IPS-18a (cell line): ENCODE measurements around the gene TPRKB.
"Not testable (repeated sequence)": the region's sequence is repeated elsewhere in the genome, so short reads cannot be mapped to it uniquely, and the experiment has no call there.

Source experiments
- H3K27ac ChIP-seq: one replicate; pipeline ENCODE4 v1.5.1; 2013; ENCODE audit warnings: low read length
- H3K27me3 ChIP-seq: one replicate; pipeline ENCODE4 v1.6.1; 2013; ENCODE audit warnings: mild to moderate bottlenecking, low read length; ENCODE audit not compliant: control insufficient read depth, insufficient read depth
- H3K36me3 ChIP-seq: one replicate; pipeline ENCODE4 v1.6.1; 2013; ENCODE audit warnings: low read depth, low read length; ENCODE audit not compliant: control insufficient read depth
- H3K4me1 ChIP-seq: one replicate; pipeline ENCODE4 v1.6.1; 2013; ENCODE audit warnings: low read depth, low read length; ENCODE audit not compliant: control insufficient read depth
- H3K4me3 ChIP-seq: one replicate; pipeline ENCODE4 v1.5.1; 2013; ENCODE audit warnings: low read length
- H3K9ac ChIP-seq: one replicate; pipeline ENCODE4 v1.6.1; 2013; ENCODE audit warnings: mild to moderate bottlenecking, low read length, moderate library complexity
- H3K9me3 ChIP-seq: one replicate; pipeline ENCODE4 v1.6.1; 2013; ENCODE audit warnings: low read depth, low read length; ENCODE audit not compliant: control insufficient read depth

TPRKB gene

DNA sequence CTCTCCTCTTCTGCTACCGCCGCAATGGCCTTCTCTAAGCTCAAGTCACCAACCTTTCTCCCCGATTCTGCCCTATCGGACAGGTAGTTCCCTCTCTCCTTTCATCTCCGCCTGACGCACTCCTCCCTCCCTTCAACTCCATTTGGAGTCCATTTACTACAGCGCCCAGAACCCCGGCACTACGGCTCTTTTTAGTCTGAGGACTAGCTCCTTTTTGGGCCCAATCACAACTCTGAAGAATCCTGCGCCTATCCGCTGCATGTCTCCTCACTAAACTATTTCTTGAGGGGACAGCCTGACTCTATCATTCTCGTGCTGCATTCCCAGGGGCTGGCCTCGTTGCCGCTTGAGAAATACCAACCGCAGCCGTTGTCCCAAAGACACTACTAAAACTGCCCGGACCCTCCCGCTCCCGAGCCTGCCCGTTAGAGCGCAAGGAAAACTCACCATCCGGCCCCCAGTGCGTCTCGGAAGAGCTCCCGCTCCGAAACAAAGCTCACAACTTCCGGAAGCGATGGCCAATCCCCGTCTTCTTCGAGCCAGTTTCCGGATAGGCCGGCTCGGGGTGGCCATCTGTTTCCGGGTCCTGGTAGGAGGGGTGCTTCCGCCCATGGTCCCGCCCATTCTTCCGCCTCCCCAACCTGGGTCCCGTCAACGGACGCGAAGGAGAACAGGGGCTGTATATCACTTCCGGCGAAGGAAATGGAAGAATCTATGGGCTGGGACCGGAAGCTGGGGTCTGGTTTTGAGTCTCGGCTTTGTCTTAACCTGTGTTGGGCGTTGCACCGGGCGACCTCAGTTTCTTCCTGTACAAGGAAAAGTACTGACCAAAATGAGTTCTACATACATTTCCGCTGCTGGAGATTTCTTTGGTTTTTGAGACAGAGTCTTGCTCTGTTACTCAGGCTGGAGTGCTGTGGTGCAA lies at the start of gene TPRKB:
Gene TPRKB, minus strand, starts transcription at position 491 of the 925 bp plus-strand sequence. CDS start 2,776 bp downstream, outside the sequence.
- Histone ChIP-seq H3K4me1 (peaks cover 5% of the 10 kb centered on the region), H3K27me3 (peaks cover 40% of the 10 kb centered on the region), H3K27ac (no peak within 1 kb of the TSS), H3K4me3 (peak within 1 kb of the TSS; percentile 94), H3K36me3 (peaks cover 11% of the 10 kb centered on the region), H3K9me3 (peaks cover 6% of the 10 kb centered on the region), H3K9ac (peak within 1 kb of the TSS; percentile 80)

DNA sequence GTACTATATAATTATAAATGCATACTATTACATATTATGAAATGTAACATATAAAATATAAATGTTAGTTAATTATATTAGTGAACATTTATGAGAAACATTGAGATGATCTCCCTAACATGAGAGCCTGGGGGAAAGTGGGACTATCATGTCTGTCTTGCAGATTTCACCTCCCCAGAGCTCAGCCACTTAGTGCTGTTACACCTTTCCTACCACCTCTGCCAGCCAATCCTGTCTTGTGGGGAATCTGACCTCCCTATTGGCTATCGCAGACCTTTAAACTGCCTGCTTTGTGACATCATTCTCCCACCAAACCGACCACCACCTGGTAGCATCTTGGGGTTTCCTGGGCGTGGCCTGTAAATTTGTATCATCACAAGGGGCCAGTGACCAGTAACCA lies 46.7 kb upstream of the TPRKB start, which contains the start of gene C2orf78:
Gene C2orf78, plus strand, starts transcription at position 301 of the 400 bp plus-strand sequence. CDS start 127 bp downstream, outside the sequence.
- H3K36me3 ChIP-seq, H3K9me3 ChIP-seq, H3K27ac ChIP-seq, H3K27me3 ChIP-seq, H3K9ac ChIP-seq, H3K4me3 ChIP-seq, H3K4me1 ChIP-seq: not testable (repeated sequence)

DNA sequence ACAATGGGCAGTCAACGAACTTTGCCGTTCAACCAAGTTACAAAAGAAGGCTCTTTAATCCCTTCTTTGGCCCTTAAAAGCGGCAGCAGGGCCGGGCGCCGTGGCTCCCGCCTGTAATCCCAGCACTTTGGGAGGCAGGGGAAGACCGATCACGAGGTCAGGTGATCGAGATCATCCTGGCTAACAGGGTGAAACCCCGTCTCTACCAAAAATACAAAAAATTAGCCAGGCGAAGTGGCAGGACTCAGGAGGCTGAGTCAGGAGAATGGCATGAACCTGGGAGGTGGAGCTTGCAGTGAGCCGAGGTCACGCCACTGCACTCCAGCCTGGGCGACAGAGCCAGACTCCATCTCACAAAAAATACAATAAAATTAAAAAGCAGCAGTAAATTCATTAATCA lies 46.3 kb upstream of the TPRKB start:
- H3K27me3 ChIP-seq, H3K4me3 ChIP-seq, H3K9ac ChIP-seq: not testable (repeated sequence)

DNA sequence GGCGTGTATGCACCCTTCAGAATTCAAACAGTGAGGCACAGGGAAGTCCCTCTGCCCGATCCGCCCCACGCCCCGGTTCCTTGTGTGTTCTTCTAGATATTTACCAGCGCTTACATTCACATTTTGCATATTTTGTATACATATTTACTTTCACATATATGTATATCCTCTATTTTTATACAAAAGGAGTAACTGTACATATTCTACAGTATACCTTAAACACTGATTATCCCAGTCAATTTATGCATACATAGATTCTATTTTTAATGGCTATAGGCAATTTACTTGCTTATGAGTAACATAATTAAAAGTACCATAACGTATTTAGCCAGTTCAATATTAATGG lies 43.1 kb upstream of the TPRKB start:
- H3K9ac ChIP-seq: peak overlapping the region; percentile 89
- peaks cover 15% of the 10 kb centered on the region for H3K36me3 ChIP-seq
- no peaks in the 10 kb centered on the region for H3K27me3 ChIP-seq
- no peaks in the 10 kb centered on the region for H3K4me1 ChIP-seq
- no peak overlapping the region for H3K27ac ChIP-seq
- H3K9me3 ChIP-seq: no peaks in the 10 kb centered on the region
- H3K4me3 ChIP-seq: peak overlapping the region; percentile 93

More for the DNA sequence above, 46.3 kb upstream of the TPRKB start:
- H3K9me3 ChIP-seq, H3K27ac ChIP-seq, H3K36me3 ChIP-seq, H3K4me1 ChIP-seq: not testable (repeated sequence)

DNA sequence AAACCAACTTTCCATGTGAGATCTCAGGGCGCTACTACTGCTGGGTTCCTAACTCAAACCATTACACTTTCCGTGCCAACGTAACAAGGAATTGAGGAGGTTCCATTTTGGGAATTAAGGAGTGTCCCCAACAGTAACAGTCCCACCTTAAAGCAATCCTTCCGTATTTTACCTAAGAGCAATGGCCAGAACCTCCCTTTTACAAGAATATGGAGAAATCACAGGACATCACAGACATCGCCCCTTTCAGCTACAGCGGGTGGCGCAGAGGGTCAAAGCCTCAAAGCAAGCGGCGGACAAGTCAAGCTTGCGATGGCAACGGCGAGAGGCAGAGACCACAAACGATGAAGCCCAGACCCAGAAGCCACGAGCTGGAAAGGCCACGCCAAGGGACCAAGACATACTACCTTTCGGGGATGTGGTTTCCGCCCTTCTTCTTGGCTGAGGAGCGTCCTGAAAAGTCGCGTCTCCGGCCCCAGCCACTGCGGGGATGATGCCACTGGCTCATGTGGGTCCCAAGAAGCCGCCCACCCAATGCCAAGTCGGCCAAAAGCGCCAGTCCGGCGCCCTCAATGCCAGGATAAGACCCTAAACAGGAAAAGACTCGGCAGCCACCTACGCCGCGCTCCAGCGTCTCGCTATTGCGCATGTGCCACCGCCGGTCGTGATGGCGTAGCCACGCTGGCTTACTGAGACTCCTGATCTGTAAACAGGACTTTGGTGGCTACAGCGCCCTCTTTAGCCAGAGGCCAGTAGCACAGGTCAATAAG lies 42.5 kb upstream of the TPRKB start, which contains the start of gene DUSP11:
Gene DUSP11, minus strand, starts transcription at position 637 of the 770 bp plus-strand sequence. Its CDS starts 129 bp downstream, at position 508.
- Histone ChIP-seq H3K4me3 (peak within 1 kb of the TSS; percentile 93), H3K9me3 (no peaks in the 10 kb centered on the region), H3K27ac (peak within 1 kb of the TSS; percentile 25), H3K27me3 (no peaks in the 10 kb centered on the region), H3K9ac (peak within 1 kb of the TSS; percentile 89), H3K36me3 (peaks cover 18% of the 10 kb centered on the region), H3K4me1 (no peaks in the 10 kb centered on the region)

DNA sequence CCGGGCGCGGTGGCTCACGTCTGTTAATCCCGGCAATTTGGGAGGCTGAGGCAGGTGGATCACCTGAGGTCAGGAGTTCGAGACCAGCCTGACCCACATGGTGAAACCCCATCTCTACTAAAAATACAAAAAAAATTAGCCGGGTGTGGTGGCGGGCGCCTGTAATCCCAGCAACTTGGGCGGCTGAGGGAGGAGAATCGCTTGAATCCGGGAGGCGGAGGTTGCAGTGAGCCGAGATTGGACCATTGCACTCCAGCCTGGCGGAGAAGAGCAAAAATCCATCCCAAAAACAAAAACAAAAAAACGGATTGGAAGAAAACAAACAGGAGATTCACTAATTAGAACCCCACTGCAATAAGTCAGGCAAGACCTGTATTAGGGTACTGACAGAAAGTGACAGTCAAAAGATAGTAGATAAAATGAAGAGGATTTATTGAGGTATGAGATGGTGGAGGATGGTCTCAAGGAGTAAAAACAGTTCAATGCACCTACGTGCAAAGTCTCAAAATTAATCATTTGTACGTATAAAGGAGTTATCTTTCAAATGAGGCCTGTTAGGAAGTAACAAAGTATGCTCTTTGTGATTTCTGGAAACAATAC lies 41.8 kb upstream of the TPRKB start:
- Histone ChIP-seq H3K36me3 (peaks cover 24% of the 10 kb centered on the region), H3K4me3 (peak overlapping the region; percentile 93), H3K9ac (peak overlapping the region; percentile 89)
- not testable (repeated sequence) for H3K4me1 ChIP-seq, H3K27me3 ChIP-seq, H3K9me3 ChIP-seq, H3K27ac ChIP-seq

DNA sequence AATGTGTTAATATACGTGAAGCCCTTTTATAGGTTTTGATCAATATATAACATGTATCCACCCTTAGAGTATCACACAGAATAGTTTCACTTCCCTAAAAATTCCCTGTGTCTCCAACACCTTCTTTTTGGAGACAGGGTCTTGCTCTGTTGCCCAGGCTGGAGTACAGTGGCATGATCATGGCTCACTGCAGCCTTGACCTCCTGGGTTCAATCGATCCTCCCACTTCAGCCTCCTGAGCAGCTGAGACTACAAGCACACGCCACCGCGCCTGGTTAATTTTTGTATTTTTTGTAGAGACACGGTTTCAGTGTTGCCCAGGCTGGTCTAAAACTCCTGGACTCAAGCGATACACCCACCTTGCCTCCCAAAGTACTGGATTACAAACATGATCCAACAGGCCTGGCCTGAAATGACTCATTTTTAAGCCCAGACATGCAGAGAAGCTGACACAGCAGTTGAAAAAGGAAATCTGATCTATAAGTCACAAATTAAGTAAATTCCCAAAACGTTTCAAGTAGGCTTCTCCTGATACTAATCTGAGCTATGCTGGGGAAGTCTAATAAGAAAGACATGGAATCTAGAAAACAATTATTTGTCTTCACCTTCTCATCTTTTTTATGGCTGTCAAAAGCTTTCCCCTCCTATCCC lies 39.8 kb upstream of the TPRKB start:
- Histone ChIP-seq H3K27ac (no peak overlapping the region), H3K27me3 (no peaks in the 10 kb centered on the region), H3K36me3 (peaks cover 38% of the 10 kb centered on the region)

DNA sequence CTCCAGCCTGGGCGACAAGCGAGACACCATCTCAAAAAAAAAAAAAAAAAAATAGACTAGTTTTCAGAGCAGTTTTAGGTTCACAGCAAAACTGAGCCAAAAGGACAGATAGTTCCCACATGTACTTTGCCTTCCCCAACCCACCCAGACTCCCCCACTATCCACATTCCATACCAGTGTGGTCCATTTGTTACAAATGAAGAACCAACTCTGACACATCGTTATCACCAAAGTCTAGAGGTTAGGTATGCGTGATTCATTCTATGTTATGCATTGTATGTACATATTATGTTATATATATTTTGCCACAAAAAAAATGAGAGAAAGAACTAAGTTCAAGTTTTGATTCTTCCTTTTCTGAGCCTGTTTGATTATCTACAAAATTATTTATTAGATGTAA lies 39.2 kb upstream of the TPRKB start:
- H3K4me3 ChIP-seq: no peak overlapping the region

More for the DNA sequence above, 39.8 kb upstream of the TPRKB start:
- Histone ChIP-seq H3K4me1 (no peaks in the 10 kb centered on the region), H3K9ac (no peak overlapping the region), H3K9me3 (no peaks in the 10 kb centered on the region), H3K4me3 (no peak overlapping the region)

DNA sequence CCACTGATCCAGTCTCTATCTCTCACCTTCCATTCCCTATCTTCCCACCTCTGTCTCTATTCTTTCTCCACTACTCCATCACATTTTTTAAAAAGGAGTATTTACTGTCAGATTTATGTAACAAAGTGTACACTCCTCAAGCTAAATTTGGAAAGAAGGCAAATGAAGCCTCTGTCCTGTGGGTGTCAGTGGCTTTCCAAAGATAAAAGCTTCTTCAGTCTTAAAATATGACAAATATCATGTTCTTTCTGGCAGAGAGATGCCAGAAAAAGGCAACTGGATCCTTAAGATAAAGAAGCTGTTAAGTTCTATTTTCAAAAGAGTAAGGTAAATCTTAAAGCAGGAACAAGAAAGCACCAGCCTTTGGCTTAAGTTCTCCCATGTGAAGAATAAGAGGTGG lies 35.7 kb upstream of the TPRKB start:
- H3K9me3 ChIP-seq: no peaks in the 10 kb centered on the region
- H3K36me3 ChIP-seq: peaks cover 54% of the 10 kb centered on the region

More for the DNA sequence above, 39.2 kb upstream of the TPRKB start:
- Histone ChIP-seq H3K4me1 (no peaks in the 10 kb centered on the region), H3K36me3 (peaks cover 38% of the 10 kb centered on the region), H3K27ac (no peak overlapping the region), H3K27me3 (no peaks in the 10 kb centered on the region), H3K9me3 (no peaks in the 10 kb centered on the region), H3K9ac (no peak overlapping the region)

DNA sequence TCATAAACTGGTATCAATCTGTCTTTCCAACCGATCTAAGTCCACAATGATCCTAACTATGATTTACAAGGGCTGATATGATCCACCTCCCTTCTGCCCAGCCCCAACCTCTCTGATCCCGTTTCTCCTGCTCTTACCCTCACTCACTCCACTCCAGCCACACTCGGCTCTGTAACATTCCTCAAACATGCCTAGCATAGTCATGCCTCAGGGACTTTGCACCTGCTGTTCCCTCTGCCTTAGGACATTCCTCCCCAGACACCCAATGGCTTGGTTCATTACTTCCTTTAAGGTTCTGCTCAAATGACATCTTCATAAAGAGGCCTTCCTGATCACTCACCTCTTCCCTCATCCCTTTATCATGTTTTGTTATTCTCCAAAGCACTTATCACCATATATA lies 33.6 kb upstream of the TPRKB start:
- H3K36me3 ChIP-seq: peaks cover 50% of the 10 kb centered on the region

More for the DNA sequence above, 35.7 kb upstream of the TPRKB start:
- Histone ChIP-seq H3K9ac (no peak overlapping the region), H3K27me3 (no peaks in the 10 kb centered on the region), H3K4me3 (no peak overlapping the region), H3K4me1 (no peaks in the 10 kb centered on the region), H3K27ac (no peak overlapping the region)

DNA sequence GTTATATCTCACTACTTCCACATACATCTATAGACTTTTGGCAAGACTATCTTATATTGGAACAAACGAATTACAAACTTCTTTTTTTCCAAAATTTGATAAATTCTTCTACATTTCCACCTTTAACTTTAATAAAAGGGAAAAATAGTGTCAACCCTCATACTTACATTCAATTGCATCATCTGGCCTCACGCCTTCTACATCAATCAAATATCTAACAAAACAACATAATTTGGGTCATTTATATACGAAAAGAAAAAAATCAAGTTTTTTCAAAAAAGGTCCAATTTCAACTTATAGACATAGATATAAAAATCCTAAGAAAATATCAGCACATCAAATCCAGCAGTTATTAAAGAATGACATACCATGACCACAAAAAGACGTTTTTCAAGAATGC lies 29.8 kb upstream of the TPRKB start:
- Histone ChIP-seq H3K4me3 (no peak overlapping the region), H3K4me1 (no peaks in the 10 kb centered on the region), H3K9me3 (no peaks in the 10 kb centered on the region), H3K27ac (no peak overlapping the region), H3K36me3 (peaks cover 41% of the 10 kb centered on the region), H3K9ac (no peak overlapping the region), H3K27me3 (no peaks in the 10 kb centered on the region)

More for the DNA sequence above, 33.6 kb upstream of the TPRKB start:
- Histone ChIP-seq H3K9ac (no peak overlapping the region), H3K4me1 (no peaks in the 10 kb centered on the region), H3K27me3 (no peaks in the 10 kb centered on the region), H3K27ac (no peak overlapping the region), H3K9me3 (no peaks in the 10 kb centered on the region), H3K4me3 (no peak overlapping the region)
